H1 (cell line): ENCODE results near the gene FSIP1. TPM values are rescaled to one million over a fixed set of nuclear protein-coding genes. Genes with fewer than 3 reads are reported as not detected.

Experiments
- CBX5 ChIP-seq: fragments of 300-800, 300-1000 bp; sonication (generic); IDR thresholded peaks from 2 replicates; pipeline ENCODE4 v1.7.1; 2016; ENCODE audit warnings: antibody characterized with exemption, low read length, low read depth
- NANOG ChIP-seq: IDR thresholded peaks from 2 replicates; pipeline ENCODE4 v1.6.1; 2011; ENCODE audit warnings: low read length, low read depth, mild to moderate bottlenecking, inconsistent platforms; ENCODE audit not compliant: insufficient read depth, poor library complexity, severe bottlenecking
- TEAD4 ChIP-seq: IDR thresholded peaks from 2 replicates; pipeline ENCODE4 v1.6.1; 2012; ENCODE audit warnings: low read depth, low read length, inconsistent platforms, mixed read lengths
- polyA plus RNA-seq, 7 experiments: library from polyadenylated mRNA; depleted of rRNA in 3 of 7; stranded (reverse) in 5 of 7; unstranded in 2 of 7; fragments of >200 nt in 5 of 7; fragments of 200-250 nt in 2 of 7; gene quantifications; 1 replicate in 5 of 7; 2 replicates in 1 of 7; 4 replicates in 1 of 7; pipeline versions ENCODE4 v1.2.1 to v1.2.3, GENCODE V29; 2011 to 2013; ENCODE audit warnings: missing spikeins in 2 of 7, mixed read lengths in 2 of 7
- total RNA-seq: library from RNA; stranded (reverse); fragmentation: NEBNext Ultra II Directional; extraction: Animal tissue kit (Norgen Biotek cat#: 25700); gene quantifications from 2 replicates; pipeline ENCODE4 v1.2.1, GENCODE V29; 2021

The FSIP1 gene
- total and polyA plus RNA-seq, 2 of the 8 experiments (the other 6 are each of a cell fraction or from before 2014, with no cell fraction given) = 0.18 to 1.3 TPM

DNA sequence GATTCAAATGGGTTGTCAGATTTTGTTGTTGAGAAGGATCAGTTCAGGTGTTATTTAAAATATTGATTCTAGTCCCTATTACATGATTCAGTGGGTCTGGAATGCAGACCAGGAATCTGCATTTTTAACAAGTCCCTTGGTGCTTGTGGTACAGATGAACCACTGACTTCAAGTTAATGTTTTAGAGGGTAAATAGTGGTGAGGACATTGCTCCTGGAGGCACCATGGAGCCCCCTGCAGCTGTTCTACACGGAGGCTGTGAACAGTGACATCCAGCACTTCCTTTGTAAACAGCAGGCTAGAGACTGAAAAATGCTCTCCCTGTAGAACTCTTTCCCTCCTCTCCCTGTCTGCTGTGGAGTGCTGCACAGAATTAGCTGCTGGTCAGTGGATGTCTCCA lies 4.8 kb upstream of the FSIP1 start (continued):
- TF ChIP-seq CBX5 (no peak), NANOG (no peak), TEAD4 (no peak)
